Breast epithelium (tissue), 4 donors: ENCODE results near the gene PPP2R2D. TPM values are rescaled to one million over a fixed set of nuclear protein-coding genes. Genes with fewer than 3 reads are reported as not detected.
A peak's percentile ranks its signal among the peaks of the same experiment; 100 is the strongest.

ENCODE experiments used
- DNase-seq, 2 donors: peaks; one replicate each; pipeline ENCODE4 v3.0.0-alpha.2; 2019; ENCODE audit warnings: low spot score in 2 of 2
- H3K27ac ChIP-seq, 2 donors: fragments of 200-600 bp; sonication (generic) in 1 of 2; one replicate each; pipeline ENCODE4 v1.5.1; 2016 to 2019; ENCODE audit warnings: mild to moderate bottlenecking in 1 of 2
- H3K27me3 ChIP-seq, 2 donors: fragments of 200-600 bp; sonication (generic) in 1 of 2; one replicate each; pipeline versions ENCODE4 v1.5.1 to v1.6.0; 2017 to 2019; ENCODE audit warnings: control low read depth in 1 of 2, mild to moderate bottlenecking in 1 of 2
- H3K36me3 ChIP-seq: fragments of 200-600 bp; one replicate; pipeline ENCODE4 v1.5.1; 2019
- H3K4me1 ChIP-seq, 2 donors: fragments of 200-600 bp; sonication (generic); one replicate each; pipeline ENCODE4 v1.5.1; 2016 to 2019; ENCODE audit warnings: control low read depth in 1 of 2
- H3K4me3 ChIP-seq, 3 donors: fragments of 200-600 bp; sonication (generic); 1 replicate in 2 of 3; 2 replicates in 1 of 3; pipeline ENCODE4 v1.5.1; 2016 to 2019; ENCODE audit warnings: mild to moderate bottlenecking in 3 of 3, moderate library complexity in 2 of 3
- H3K9me3 ChIP-seq, 2 donors: fragments of 200-600 bp; sonication (generic) in 1 of 2; one replicate each; pipeline ENCODE4 v1.5.1; 2016 to 2019; ENCODE audit warnings: control low read depth in 1 of 2
- CTCF ChIP-seq, 3 donors: fragments of 450-650 bp; IDR thresholded peaks; one replicate each; pipeline ENCODE4 v1.5.1; 2016 to 2017; ENCODE audit warnings: antibody characterized with exemption in 3 of 3, mild to moderate bottlenecking in 3 of 3, moderate library complexity in 3 of 3
- POLR2A ChIP-seq: fragments of 450-650 bp; IDR thresholded peaks from one replicate; pipeline ENCODE4 v1.6.1; 2016; ENCODE audit warnings: antibody characterized with exemption, mild to moderate bottlenecking, moderate library complexity
- POLR2AphosphoS5 ChIP-seq, 3 donors: sonication (generic); formaldehyde crosslinking; IDR thresholded peaks; one replicate each; pipeline ENCODE4 v1.6.1; 2017; ENCODE audit warnings: antibody characterized with exemption in 3 of 3
- intact Hi-C: fragments of 100-400 bp; cut with DNase I; formaldehyde crosslinking; loops from one replicate; pipeline ENCODE4 v1.15.1; 2023; ENCODE audit warnings: low total_unique reads
- total RNA-seq, 3 donors: library from RNA; depleted of rRNA; stranded (reverse); fragments of >200 nt; gene quantifications; one replicate each; pipeline ENCODE4 v1.1.0, GENCODE V29; 2016

PPP2R2D gene
- total RNA-seq, 3 donors from 2014 or later, result 33.0 to 51.8 (median 44.1) TPM

- Histone ChIP-seq H3K4me1 (no peaks in the 10 kb centered on the region), H3K4me3 (no peak overlapping the region), H3K27ac (no peak overlapping the region), H3K36me3 (no peaks in the 10 kb centered on the region), H3K9me3 (no peaks in the 10 kb centered on the region), H3K27me3 (no peaks in the 10 kb centered on the region)
- intact Hi-C loops, result no loop called here
- no peak for DNase-seq
- TF ChIP-seq POLR2AphosphoS5 (IDR thresholded peaks at IDR 0.05) (no peak), POLR2A (no peak), CTCF (IDR thresholded peaks at IDR 0.05) (no peak)
Observed at GRCh38 chr10:131991726-131992125, 90.9 kb downstream of the PPP2R2D start.

GRCh38 chr10:131993275-131993674 is 92.5 kb downstream of the PPP2R2D start:
- Histone ChIP-seq H3K4me1 (peaks cover 3 to 9% of the 10 kb centered on the region in 2 donors), H3K27me3 (no peaks in the 10 kb centered on the region), H3K27ac (no peak overlapping the region), H3K36me3 (no peaks in the 10 kb centered on the region), H3K9me3 (no peaks in the 10 kb centered on the region), H3K4me3 (no peak overlapping the region)
- TF ChIP-seq POLR2AphosphoS5 (IDR thresholded peaks at IDR 0.05), result no peak
- TF ChIP-seq CTCF (IDR thresholded peaks at IDR 0.05), result no peak
- TF ChIP-seq POLR2A, result no peak
- intact Hi-C loops, result no loop called here
- DNase-seq, result no peak

- intact Hi-C loops, result no loop called here
- Histone ChIP-seq H3K4me1 (peaks cover 6 to 12% of the 10 kb centered on the region in 2 donors), H3K36me3 (no peaks in the 10 kb centered on the region), H3K4me3 (no peak overlapping the region), H3K27me3 (no peaks in the 10 kb centered on the region), H3K9me3 (no peaks in the 10 kb centered on the region), H3K27ac (no peak overlapping the region)
- no peak for DNase-seq
- TF ChIP-seq CTCF (IDR thresholded peaks at IDR 0.05) (no peak), POLR2A (no peak), POLR2AphosphoS5 (IDR thresholded peaks at IDR 0.05) (no peak)
Observed at GRCh38 chr10:131994435-131994834, 93.6 kb downstream of the PPP2R2D start.

GRCh38 chr10:131996466-131997365 is 95.9 kb downstream of the PPP2R2D start:
- intact Hi-C loops, result no loop called here
- no peaks in the 10 kb centered on the region for H3K9me3 ChIP-seq
- peaks cover 6 to 12% of the 10 kb centered on the region in 2 donors for H3K4me1 ChIP-seq
- H3K36me3 ChIP-seq, result no peaks in the 10 kb centered on the region
- peak overlapping the region; percentile 87 to 88 for H3K27ac ChIP-seq
- no peak overlapping the region for H3K4me3 ChIP-seq
- no peaks in the 10 kb centered on the region for H3K27me3 ChIP-seq
- TF ChIP-seq POLR2A (no peak), POLR2AphosphoS5 (IDR thresholded peaks at IDR 0.05) (no peak), CTCF (IDR thresholded peaks at IDR 0.05) (no peak)
- DNase-seq, result no peak

GRCh38 chr10:131997366-131998049 is 96.7 kb downstream of the PPP2R2D start:
- Histone ChIP-seq H3K36me3 (no peaks in the 10 kb centered on the region), H3K4me1 (peaks cover 6 to 12% of the 10 kb centered on the region in 2 donors), H3K27ac (peak overlapping the region; percentile 87 to 88), H3K4me3 (no peak overlapping the region), H3K9me3 (no peaks in the 10 kb centered on the region), H3K27me3 (no peaks in the 10 kb centered on the region)
- TF ChIP-seq POLR2AphosphoS5 (IDR thresholded peaks at IDR 0.05) (peak; percentile 77 to 83 (median 78)), POLR2A (no peak)
- DNase-seq, result peak; percentile 87 to 88
- intact Hi-C loops, result no loop called here
